GM18861 (cell line): ENCODE results near the gene PTPRN2.
"Not testable (repeated sequence)": the region's sequence is repeated elsewhere in the genome, so short reads cannot be mapped to it uniquely, and the experiment has no call there.

Experiments
- ATAC-seq: cut with Tn5 transposase; IDR thresholded peaks from one replicate; pipeline ENCODE4 v1.9.1; 2021; ENCODE audit not compliant: unreplicated experiment

The PTPRN2 gene

GRCh38 chr7:157703534-157704195 lies 884.0 kb downstream of the PTPRN2 start:
- ATAC-seq, result no peak

GRCh38 chr7:157703131-157703530 lies 884.5 kb downstream of the PTPRN2 start:
- no peak for ATAC-seq

GRCh38 chr7:157702311-157703023 lies 885.2 kb downstream of the PTPRN2 start:
- no peak for ATAC-seq

- not testable (repeated sequence) for ATAC-seq
Observed at GRCh38 chr7:157701395-157702180, 886.0 kb downstream of the PTPRN2 start.

GRCh38 chr7:157700231-157701005 lies 887.2 kb downstream of the PTPRN2 start:
- ATAC-seq, result no peak

GRCh38 chr7:157699357-157700013 lies 888.1 kb downstream of the PTPRN2 start:
- no peak for ATAC-seq

GRCh38 chr7:157697287-157697686 lies 890.3 kb downstream of the PTPRN2 start:
- not testable (repeated sequence) for ATAC-seq

GRCh38 chr7:157695609-157696008 lies 892.0 kb downstream of the PTPRN2 start:
- ATAC-seq, result not testable (repeated sequence)

- ATAC-seq, result no peak
Observed at GRCh38 chr7:157694376-157694665, 893.3 kb downstream of the PTPRN2 start.

GRCh38 chr7:157693521-157694375 lies 893.9 kb downstream of the PTPRN2 start:
- no peak for ATAC-seq

- no peak for ATAC-seq
Observed at GRCh38 chr7:157693071-157693520, 894.5 kb downstream of the PTPRN2 start.

GRCh38 chr7:157692460-157693011 lies 895.1 kb downstream of the PTPRN2 start:
- ATAC-seq, result no peak

GRCh38 chr7:157691586-157692459 lies 895.8 kb downstream of the PTPRN2 start:
- no peak for ATAC-seq

GRCh38 chr7:157690833-157691585 lies 896.6 kb downstream of the PTPRN2 start:
- no peak for ATAC-seq

- ATAC-seq, result no peak
Observed at GRCh38 chr7:157690058-157690832, 897.4 kb downstream of the PTPRN2 start.

- ATAC-seq, result no peak
Observed at GRCh38 chr7:157689269-157690057, 898.2 kb downstream of the PTPRN2 start.
